Neural cell (in vitro differentiated cells): Measurements from ENCODE around the gene VOPP1. TPM values are rescaled to one million over a fixed set of nuclear protein-coding genes. Genes with fewer than 3 reads are reported as not detected.

Experiments
- H2AFZ ChIP-seq: fragments of 200-600, 300-800 bp; sonication (generic), shearing (Covaris generic); 2 replicates; pipeline ENCODE4 v1.6.0; 2014; ENCODE audit warnings: low read depth, mild to moderate bottlenecking, antibody characterized with exemption, low read length, moderate library complexity
- H3F3A ChIP-seq: fragments of 200-600 bp; shearing (Covaris generic); 2 replicates; pipeline ENCODE4 v1.6.1; 2016; ENCODE audit warnings: mild to moderate bottlenecking, moderate library complexity, mixed read lengths, antibody characterized with exemption, low read length; ENCODE audit not compliant: insufficient read depth, poor library complexity, severe bottlenecking
- H3K27ac ChIP-seq: fragments of 200-600, 300-800 bp; sonication (generic), shearing (Covaris generic); 2 replicates; pipeline ENCODE4 v1.5.1; 2014; ENCODE audit warnings: mild to moderate bottlenecking, low read length, moderate library complexity
- H3K27me3 ChIP-seq: fragments of 300-800, 200-600 bp; sonication (generic), shearing (Covaris generic); 2 replicates; pipeline ENCODE4 v1.6.0; 2014; ENCODE audit warnings: mild to moderate bottlenecking, low read depth, low read length, moderate library complexity; ENCODE audit not compliant: insufficient read depth
- H3K36me3 ChIP-seq: fragments of 300-800, 200-600 bp; sonication (generic), shearing (Covaris generic); 2 replicates; pipeline ENCODE4 v1.5.1; 2014; ENCODE audit warnings: mild to moderate bottlenecking, antibody characterized with exemption, low read length, moderate library complexity; ENCODE audit not compliant: insufficient read depth
- H3K4me2 ChIP-seq: fragments of 300-800, 200-600 bp; sonication (generic), shearing (Covaris generic); 2 replicates; pipeline ENCODE4 v1.6.0; 2014; ENCODE audit warnings: mild to moderate bottlenecking, low read length
- H3K4me3 ChIP-seq: fragments of 300-800, 200-600 bp; sonication (generic), shearing (Covaris generic); 2 replicates; pipeline ENCODE4 v1.5.1; 2014; ENCODE audit warnings: mild to moderate bottlenecking, low read length, moderate library complexity
- H3K79me2 ChIP-seq: fragments of 200-600 bp; shearing (Covaris generic); replicated peaks from 2 replicates; pipeline ENCODE4 v1.6.0; 2014; ENCODE audit warnings: mild to moderate bottlenecking, low read length, moderate library complexity; ENCODE audit not compliant: insufficient read depth
- H3K9ac ChIP-seq: fragments of 300-800, 200-600 bp; sonication (generic), shearing (Covaris generic); 2 replicates; pipeline ENCODE4 v1.6.1; 2016; ENCODE audit warnings: mild to moderate bottlenecking, low read length, mixed read lengths
- H3K9me2 ChIP-seq: fragments of 200-600 bp; shearing (Covaris generic); 2 replicates; pipeline ENCODE4 v1.6.1; 2016; ENCODE audit warnings: mild to moderate bottlenecking, low read length, mixed read lengths; ENCODE audit not compliant: insufficient read depth
- H3K9me3 ChIP-seq: fragments of 200-600, 300-800 bp; sonication (generic), shearing (Covaris generic); 2 replicates; pipeline ENCODE4 v1.6.1; 2016; ENCODE audit warnings: mild to moderate bottlenecking, mixed run types, low read length, moderate library complexity, mixed read lengths
- H4K20me1 ChIP-seq: fragments of 200-600 bp; shearing (Covaris generic); 2 replicates; pipeline ENCODE4 v1.6.1; 2016; ENCODE audit warnings: mild to moderate bottlenecking, mixed run types; ENCODE audit not compliant: insufficient read depth
- CTCF ChIP-seq: fragments of 450-650 bp; IDR thresholded peaks from 2 replicates; pipeline ENCODE4 v1.5.1; 2014; ENCODE audit warnings: antibody characterized with exemption, mild to moderate bottlenecking, moderate library complexity; ENCODE audit not compliant: poor library complexity, severe bottlenecking
- EP300 ChIP-seq: fragments of 450-650 bp; conservative IDR thresholded peaks from 2 replicates; pipeline ENCODE4 v1.6.1; 2014; ENCODE audit warnings: antibody characterized with exemption, mild to moderate bottlenecking, moderate library complexity; ENCODE audit not compliant: poor library complexity, severe bottlenecking
- EZH2 ChIP-seq: fragments of 200-600, 300-800 bp; shearing (Covaris generic), sonication (generic); IDR thresholded peaks from 2 replicates; pipeline ENCODE4 v1.6.1; 2014; ENCODE audit warnings: antibody characterized with exemption, low read length, borderline replicate concordance, mild to moderate bottlenecking; ENCODE audit not compliant: insufficient read depth, poor library complexity, severe bottlenecking
- MXI1 ChIP-seq: fragments of 450-650 bp; conservative IDR thresholded peaks from 2 replicates; pipeline ENCODE4 v1.6.1; 2014; ENCODE audit warnings: antibody characterized with exemption, mild to moderate bottlenecking; ENCODE audit not compliant: poor library complexity, severe bottlenecking
- POLR2AphosphoS5 ChIP-seq: IDR thresholded peaks from 2 replicates; pipeline ENCODE4 v1.6.1; 2012
- RAD21 ChIP-seq: fragments of 450-650 bp; conservative IDR thresholded peaks from 2 replicates; pipeline ENCODE4 v1.6.1; 2014; ENCODE audit warnings: antibody characterized with exemption, mild to moderate bottlenecking, moderate library complexity
- REST ChIP-seq: IDR thresholded peaks from 2 replicates; pipeline ENCODE4 v1.6.1; 2012; ENCODE audit warnings: borderline replicate concordance
- SMC3 ChIP-seq: fragments of 450-650 bp; conservative IDR thresholded peaks from 2 replicates; pipeline ENCODE4 v1.6.1; 2014; ENCODE audit warnings: antibody characterized with exemption, mild to moderate bottlenecking, moderate library complexity; ENCODE audit not compliant: poor library complexity
- TAF1 ChIP-seq: IDR thresholded peaks from 2 replicates; pipeline ENCODE4 v1.6.1; 2012; ENCODE audit warnings: low read depth
- polyA plus RNA-seq: library from polyadenylated mRNA; depleted of rRNA; stranded (reverse); fragments of >200 nt; gene quantifications from 2 replicates; pipeline ENCODE4 v1.2.3, GENCODE V29; 2014

VOPP1 gene
- polyA plus RNA-seq, 1 donor from 2014 or later: 85.8 TPM

GRCh38 chr7:55502124-55502857, 70.0 kb downstream of the VOPP1 start:
- Histone ChIP-seq H3K9me2 (no peaks in the 10 kb centered on the region), H3K36me3 (no peaks in the 10 kb centered on the region), H3K27me3 (no peaks in the 10 kb centered on the region), H3K9me3 (no peaks in the 10 kb centered on the region), H3K4me2 (no peak overlapping the region), H4K20me1 (no peaks in the 10 kb centered on the region), H3K79me2 (no peaks in the 10 kb centered on the region), H2AFZ (no peak overlapping the region), H3K27ac (no peak overlapping the region), H3F3A (no peaks in the 10 kb centered on the region), H3K9ac (no peak overlapping the region), H3K4me3 (no peak overlapping the region)
- TF ChIP-seq SMC3 (no peak), EZH2 (no peak), MXI1 (no peak), RAD21 (no peak), TAF1 (no peak), REST (no peak), POLR2AphosphoS5 (no peak), EP300 (no peak), CTCF (no peak)

- H3F3A ChIP-seq: no peaks in the 10 kb centered on the region
- H3K4me2 ChIP-seq: no peak overlapping the region
- no peaks in the 10 kb centered on the region for H3K9me3 ChIP-seq
- no peak overlapping the region for H3K9ac ChIP-seq
- no peaks in the 10 kb centered on the region for H3K27me3 ChIP-seq
- TF ChIP-seq CTCF (no peak), EP300 (no peak), MXI1 (no peak), EZH2 (no peak)
- H4K20me1 ChIP-seq: no peaks in the 10 kb centered on the region
- no peaks in the 10 kb centered on the region for H3K79me2 ChIP-seq
- H3K27ac ChIP-seq: no peak overlapping the region
- H3K9me2 ChIP-seq: no peaks in the 10 kb centered on the region
- no peak overlapping the region for H2AFZ ChIP-seq
- no peak overlapping the region for H3K4me3 ChIP-seq
- no peaks in the 10 kb centered on the region for H3K36me3 ChIP-seq
Measured at GRCh38 chr7:55501611-55502010, 70.7 kb downstream of the VOPP1 start.
